LNCaP clone FGC (cell line): ENCODE results near the gene CNIH4.
A peak's percentile ranks its signal among the peaks of the same experiment; 100 is the strongest.

Source experiments
- DNase-seq: peaks from one replicate; pipeline ENCODE4 v3.0.0-alpha.2; 2011; ENCODE audit warnings: low read depth
- H3K4me3 ChIP-seq: 2 replicates; pipeline ENCODE4 v1.5.1; 2011; ENCODE audit warnings: mild to moderate bottlenecking, low read depth, low read length, control low read depth
- TF ChIP-seq, protein P1 (sequence below): IDR thresholded peaks from 2 replicates; pipeline ENCODE4 v1.5.1; 2012; ENCODE audit warnings: mild to moderate bottlenecking; ENCODE audit not compliant: control insufficient read depth, insufficient read depth; ENCODE audit errors: extremely low read depth

CNIH4 gene

DNA sequence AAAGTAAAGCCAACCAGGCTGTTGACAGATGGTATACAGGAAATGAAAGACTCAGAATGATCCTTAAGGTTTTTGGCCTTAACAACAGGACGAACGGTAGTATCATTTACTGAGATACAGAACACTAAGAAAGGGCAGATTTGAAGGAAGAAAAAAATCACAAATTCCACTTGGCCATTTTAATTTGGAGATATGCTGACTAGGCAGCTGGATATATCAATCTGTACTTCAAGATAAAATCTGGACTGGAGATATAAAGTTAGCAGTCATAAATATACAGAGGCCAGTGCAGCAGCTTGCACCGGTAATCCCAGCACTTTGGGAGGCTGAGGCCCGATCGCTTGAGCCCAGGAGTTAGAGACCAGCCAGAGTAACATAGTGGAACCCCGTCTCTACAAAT lies 28.0 kb upstream of the CNIH4 start:
- TF ChIP-seq, protein P1, sequence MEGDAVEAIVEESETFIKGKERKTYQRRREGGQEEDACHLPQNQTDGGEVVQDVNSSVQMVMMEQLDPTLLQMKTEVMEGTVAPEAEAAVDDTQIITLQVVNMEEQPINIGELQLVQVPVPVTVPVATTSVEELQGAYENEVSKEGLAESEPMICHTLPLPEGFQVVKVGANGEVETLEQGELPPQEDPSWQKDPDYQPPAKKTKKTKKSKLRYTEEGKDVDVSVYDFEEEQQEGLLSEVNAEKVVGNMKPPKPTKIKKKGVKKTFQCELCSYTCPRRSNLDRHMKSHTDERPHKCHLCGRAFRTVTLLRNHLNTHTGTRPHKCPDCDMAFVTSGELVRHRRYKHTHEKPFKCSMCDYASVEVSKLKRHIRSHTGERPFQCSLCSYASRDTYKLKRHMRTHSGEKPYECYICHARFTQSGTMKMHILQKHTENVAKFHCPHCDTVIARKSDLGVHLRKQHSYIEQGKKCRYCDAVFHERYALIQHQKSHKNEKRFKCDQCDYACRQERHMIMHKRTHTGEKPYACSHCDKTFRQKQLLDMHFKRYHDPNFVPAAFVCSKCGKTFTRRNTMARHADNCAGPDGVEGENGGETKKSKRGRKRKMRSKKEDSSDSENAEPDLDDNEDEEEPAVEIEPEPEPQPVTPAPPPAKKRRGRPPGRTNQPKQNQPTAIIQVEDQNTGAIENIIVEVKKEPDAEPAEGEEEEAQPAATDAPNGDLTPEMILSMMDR = no peak
- no peak for DNase-seq
- H3K4me3 ChIP-seq = peak overlapping the region; percentile 70

DNA sequence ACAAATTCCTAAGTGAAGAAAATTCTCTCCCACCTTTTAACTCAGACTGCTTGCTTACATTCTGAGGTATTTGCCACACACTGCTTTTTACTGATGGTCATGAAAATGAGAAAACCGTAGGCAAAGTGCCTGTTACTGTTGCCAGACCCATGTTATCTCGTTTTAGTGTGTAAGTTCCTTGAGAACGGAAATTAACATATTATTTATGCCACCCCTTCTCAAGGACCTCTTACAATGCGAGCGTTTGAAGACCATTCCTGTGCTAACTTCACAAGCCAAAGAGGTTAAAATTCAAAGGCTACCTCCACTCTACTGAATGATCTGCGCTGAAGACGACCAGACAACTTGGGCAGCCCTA lies 27.2 kb upstream of the CNIH4 start:
- peak overlapping the region; percentile 70 for H3K4me3 ChIP-seq
- TF ChIP-seq, protein P1 = no peak
- no peak for DNase-seq

DNA sequence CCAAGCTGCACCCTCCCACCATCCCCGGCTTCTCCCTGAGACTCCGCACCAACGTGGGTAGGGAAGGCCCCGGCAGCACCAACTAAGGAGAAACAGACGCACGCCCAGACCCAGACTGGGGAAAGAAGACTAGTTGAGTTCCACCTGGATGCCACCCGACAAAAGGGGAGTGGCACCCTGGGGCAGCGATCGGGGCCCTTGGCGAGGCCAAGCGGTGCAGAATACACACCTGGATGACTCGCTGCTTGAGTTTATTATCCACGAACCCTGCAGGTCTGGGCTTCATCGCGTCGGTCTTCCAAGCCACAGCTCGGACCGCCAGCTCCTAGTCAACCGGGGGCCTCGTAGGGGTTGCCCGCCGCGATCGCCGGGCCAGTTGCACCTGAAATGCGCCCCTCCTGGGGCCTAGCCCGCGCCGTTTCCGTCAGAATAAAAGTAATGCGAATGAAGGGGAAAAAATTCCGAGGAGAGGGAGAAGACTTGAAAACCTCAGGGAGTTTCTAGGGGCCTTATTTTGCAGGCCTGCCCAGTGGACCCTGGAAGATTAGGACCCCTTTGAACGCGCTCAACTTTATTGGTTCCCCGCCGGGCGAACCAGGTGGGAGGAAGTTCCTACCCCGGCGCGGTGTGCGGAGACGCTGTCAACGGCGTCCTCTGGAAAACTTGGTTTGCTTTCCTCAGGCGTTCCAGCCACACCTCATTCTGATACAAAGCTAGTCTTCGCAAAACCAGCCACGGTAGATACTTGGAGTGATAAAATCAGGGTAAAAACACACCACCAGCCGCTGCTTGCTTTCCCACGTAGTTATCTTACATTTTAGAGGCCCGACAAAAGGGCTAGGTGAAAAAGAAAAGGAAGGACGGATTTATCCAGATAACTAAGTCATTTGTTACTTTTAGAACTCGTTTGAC lies 26.6 kb upstream of the CNIH4 start, which contains the start of gene NVL:
TSS of gene NVL (minus strand) at position 331 of the 912 bp plus-strand sequence. CDS start at position 286, 45 bp downstream.
- TF ChIP-seq, protein P1 = no peak
- peak; percentile 85 for DNase-seq
- peak within 1 kb of the TSS; percentile 70 for H3K4me3 ChIP-seq

DNA sequence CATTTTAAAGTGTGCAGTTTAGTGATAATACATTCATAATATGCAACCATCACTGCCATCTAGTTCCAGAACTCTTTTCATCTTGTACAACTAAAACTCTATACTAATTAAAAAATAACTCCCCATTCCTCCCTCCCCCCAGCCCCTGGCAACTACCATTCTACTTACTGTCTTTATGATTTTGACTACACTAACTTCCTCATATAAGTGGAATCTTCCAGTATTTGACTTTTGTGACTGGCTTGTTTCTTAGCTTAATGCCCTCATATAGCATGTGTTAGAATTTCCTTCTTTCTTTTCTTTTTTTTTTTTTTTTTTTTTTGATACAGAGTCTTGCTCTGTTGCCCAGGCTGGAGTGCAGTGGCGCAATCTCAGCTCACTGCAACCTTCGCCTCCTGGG lies 25.4 kb upstream of the CNIH4 start:
- DNase-seq = no peak
- TF ChIP-seq, protein P1 = no peak
- H3K4me3 ChIP-seq = peak overlapping the region; percentile 70; the same call in 1 of the 2 replicates

DNA sequence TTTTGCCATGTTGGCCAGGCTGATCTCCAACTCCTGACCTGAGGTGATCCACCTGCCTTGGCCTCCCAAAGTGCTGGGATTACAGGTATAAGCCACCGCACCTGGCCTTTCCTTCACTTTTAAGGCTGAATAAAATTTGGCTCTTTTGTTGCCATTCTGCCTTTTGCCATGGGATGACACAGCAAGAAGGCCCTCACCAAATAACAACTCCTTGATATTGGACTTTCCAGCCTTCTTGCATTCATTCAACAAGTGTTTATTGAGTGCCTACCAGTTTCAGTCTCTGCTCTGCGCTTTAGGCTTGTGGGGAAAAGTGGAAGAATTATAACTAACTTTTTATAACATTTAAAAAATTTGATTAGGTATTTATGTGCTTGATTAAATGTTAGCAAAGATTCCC lies 24.9 kb upstream of the CNIH4 start:
- DNase-seq = no peak
- H3K4me3 ChIP-seq = no peak overlapping the region
- TF ChIP-seq, protein P1 = no peak

DNA sequence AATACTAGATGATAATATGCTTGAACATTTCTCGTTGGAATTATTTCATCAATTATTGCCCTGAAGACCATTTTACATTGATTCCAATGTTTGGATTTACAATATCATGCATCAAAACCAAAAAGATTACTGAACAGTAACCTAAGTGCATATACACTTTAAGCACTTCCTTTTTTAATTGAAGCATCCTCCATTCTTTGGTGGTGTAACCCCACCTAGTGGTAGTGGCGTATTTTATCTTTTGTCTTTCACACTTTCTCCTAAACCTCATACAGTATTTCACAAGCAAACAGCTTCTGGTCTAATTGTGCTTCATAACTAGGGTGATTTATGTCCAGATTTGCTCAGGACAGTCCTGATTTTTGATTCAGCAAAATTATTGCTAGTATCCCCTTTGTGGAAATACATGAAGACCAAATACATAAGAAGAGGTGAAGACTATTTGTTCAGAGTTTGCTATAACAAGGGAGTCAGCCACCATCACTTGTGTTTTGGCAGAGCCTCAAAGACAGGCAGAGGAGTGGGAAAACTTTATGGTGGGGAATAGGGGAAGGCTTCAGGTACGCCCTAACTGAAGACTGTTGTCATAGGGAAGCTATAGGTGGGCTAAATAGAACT lies 23.3 kb upstream of the CNIH4 start:
- TF ChIP-seq, protein P1 = peak; percentile 66
- H3K4me3 ChIP-seq = no peak overlapping the region
- DNase-seq = peak; percentile 56
